Measurements from ENCODE around the gene RAP1B.

DNA sequence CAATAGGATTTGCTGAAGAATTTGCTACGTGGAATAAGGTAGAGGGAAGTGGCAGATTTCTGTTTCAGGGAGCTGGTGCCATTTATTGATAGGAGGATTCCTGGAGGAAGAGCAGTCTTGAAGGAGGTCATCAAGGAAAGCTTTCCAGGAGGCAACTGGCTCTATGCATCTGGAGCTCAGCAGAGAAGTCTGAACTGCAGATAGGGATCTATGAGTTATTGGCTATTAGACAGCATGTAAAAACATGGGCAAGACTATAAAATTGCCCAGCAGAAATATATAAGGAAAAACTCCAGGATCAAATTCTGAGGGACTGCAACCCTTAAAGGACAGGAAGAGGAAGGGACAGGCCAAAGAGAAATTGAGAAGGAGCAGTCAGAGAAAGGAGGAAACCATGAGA lies 8.9 kb upstream of the RAP1B start:
- TF ChIP-seq IRF2 (CRISPR knock-in tag; IDR thresholded peaks at IDR 0.05; ENCODE audit: borderline replicate concordance, low read depth) (no peak), ESRRA (CRISPR knock-in tag; IDR thresholded peaks at IDR 0.05; ENCODE audit: borderline replicate concordance) (no peak), KAT7 (CRISPR knock-in tag; IDR thresholded peaks at IDR 0.05; ENCODE audit: borderline replicate concordance) (no peak)
- TF ChIP-seq, protein P1, sequence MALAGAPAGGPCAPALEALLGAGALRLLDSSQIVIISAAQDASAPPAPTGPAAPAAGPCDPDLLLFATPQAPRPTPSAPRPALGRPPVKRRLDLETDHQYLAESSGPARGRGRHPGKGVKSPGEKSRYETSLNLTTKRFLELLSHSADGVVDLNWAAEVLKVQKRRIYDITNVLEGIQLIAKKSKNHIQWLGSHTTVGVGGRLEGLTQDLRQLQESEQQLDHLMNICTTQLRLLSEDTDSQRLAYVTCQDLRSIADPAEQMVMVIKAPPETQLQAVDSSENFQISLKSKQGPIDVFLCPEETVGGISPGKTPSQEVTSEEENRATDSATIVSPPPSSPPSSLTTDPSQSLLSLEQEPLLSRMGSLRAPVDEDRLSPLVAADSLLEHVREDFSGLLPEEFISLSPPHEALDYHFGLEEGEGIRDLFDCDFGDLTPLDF (CRISPR knock-in tag; IDR thresholded peaks at IDR 0.05), result no peak
- TF ChIP-seq, protein P2, sequence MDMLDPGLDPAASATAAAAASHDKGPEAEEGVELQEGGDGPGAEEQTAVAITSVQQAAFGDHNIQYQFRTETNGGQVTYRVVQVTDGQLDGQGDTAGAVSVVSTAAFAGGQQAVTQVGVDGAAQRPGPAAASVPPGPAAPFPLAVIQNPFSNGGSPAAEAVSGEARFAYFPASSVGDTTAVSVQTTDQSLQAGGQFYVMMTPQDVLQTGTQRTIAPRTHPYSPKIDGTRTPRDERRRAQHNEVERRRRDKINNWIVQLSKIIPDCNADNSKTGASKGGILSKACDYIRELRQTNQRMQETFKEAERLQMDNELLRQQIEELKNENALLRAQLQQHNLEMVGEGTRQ (CRISPR knock-in tag; IDR thresholded peaks at IDR 0.05), result no peak
- TF ChIP-seq, protein P3, sequence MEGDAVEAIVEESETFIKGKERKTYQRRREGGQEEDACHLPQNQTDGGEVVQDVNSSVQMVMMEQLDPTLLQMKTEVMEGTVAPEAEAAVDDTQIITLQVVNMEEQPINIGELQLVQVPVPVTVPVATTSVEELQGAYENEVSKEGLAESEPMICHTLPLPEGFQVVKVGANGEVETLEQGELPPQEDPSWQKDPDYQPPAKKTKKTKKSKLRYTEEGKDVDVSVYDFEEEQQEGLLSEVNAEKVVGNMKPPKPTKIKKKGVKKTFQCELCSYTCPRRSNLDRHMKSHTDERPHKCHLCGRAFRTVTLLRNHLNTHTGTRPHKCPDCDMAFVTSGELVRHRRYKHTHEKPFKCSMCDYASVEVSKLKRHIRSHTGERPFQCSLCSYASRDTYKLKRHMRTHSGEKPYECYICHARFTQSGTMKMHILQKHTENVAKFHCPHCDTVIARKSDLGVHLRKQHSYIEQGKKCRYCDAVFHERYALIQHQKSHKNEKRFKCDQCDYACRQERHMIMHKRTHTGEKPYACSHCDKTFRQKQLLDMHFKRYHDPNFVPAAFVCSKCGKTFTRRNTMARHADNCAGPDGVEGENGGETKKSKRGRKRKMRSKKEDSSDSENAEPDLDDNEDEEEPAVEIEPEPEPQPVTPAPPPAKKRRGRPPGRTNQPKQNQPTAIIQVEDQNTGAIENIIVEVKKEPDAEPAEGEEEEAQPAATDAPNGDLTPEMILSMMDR (IDR thresholded peaks at IDR 0.05), result no peak
